Activated naive CD4-positive, alpha-beta T cell treated with anti-CD3 and anti-CD28 coated beads for 36 hours (primary cell): ENCODE measurements around the gene CFAP20. TPM values are rescaled to one million over a fixed set of nuclear protein-coding genes. Genes with fewer than 3 reads are reported as not detected.

Experiments
- CTCF ChIA-PET: fragments of 350-600 bp; sonication (Branson Sonifier 250); formaldehyde crosslinking; loops from one replicate; lab custom pipeline; 2021; ENCODE audit warnings: antibody characterized with exemption; lab: Charles Lee
- DNase-seq: peaks from one replicate; pipeline ENCODE4 v3.0.0-alpha.2; 2020
- H3K27ac Mint-ChIP-seq: one replicate; pipeline ENCODE4 v1.8.0; 2021; ENCODE audit warnings: mild to moderate bottlenecking, mixed read lengths
- H3K27me3 Mint-ChIP-seq: one replicate; pipeline ENCODE4 v1.8.0; 2021; ENCODE audit warnings: low read depth, mixed read lengths
- H3K36me3 Mint-ChIP-seq: one replicate; pipeline ENCODE4 v1.8.0; 2021; ENCODE audit warnings: low read depth, mixed read lengths
- H3K4me1 Mint-ChIP-seq: one replicate; pipeline ENCODE4 v1.8.0; 2021; ENCODE audit warnings: low read depth, mixed read lengths
- H3K4me3 Mint-ChIP-seq: one replicate; pipeline ENCODE4 v1.8.0; 2021; ENCODE audit warnings: mild to moderate bottlenecking, moderate library complexity, mixed read lengths
- H3K9me3 Mint-ChIP-seq: one replicate; pipeline ENCODE4 v1.8.0; 2021; ENCODE audit warnings: mixed read lengths
- intact Hi-C: fragments of 100-400 bp; cut with micrococcal nuclease; formaldehyde crosslinking; loops from one replicate; pipeline ENCODE4 v1.15.1; 2023
- total RNA-seq, 2 experiments: library from RNA; stranded (reverse); gene quantifications; one replicate each; pipeline ENCODE4 v1.2.3, GENCODE V29; 2021

CFAP20 gene
- total RNA-seq, result 10 to 100 TPM; 31.2 to 31.4 TPM

DNA sequence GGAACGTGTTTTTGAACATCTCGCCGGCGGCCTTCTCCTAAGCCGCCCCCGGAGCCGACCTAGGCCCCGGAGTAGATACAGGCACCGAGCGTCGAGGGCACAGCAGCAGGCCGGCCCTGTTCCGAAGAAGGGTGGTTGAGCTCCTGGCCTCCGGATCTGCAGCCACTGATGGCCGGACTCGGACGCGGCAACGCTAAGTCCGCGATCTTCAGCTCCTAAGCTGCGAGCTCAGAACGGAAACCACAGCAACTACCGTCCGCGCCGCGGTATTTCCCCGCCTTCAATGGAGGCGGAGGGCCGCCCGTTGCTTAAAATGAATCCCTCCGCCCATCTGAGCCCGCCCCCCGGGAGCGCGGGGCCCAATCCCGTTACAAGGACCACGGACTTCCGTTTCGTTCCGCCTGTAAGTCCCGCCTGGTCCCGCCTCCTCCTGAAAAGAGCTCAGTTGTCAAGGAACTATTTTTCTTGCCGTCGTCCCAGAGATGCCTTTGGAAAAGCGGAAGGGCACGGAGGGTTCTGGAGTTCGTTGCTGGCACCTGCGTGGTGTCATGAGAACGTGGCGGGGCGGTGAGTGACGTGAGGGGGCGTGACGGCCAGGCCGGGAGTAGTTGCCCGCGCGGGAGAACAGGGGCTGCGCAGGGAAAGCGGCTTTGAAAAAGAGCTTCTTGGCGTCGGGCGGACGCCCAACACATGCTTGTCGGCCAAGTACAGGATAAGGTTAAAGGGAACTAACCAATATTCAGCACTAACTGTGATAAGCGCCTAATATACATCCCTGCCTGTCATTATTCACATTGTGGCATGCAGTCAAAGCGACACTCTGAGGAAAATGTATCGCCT is at the start of gene CFAP20:
Gene CFAP20 (minus strand): TSS at position 285 of the 840 bp plus-strand sequence. CDS start 266 bp downstream, at position 19.
- H3K27ac Mint-ChIP-seq, result peak within 1 kb of the TSS; percentile 91
- DNase-seq, result peak; percentile 98
- no peaks in the 10 kb centered on the region for H3K36me3 Mint-ChIP-seq
- CTCF ChIA-PET, result interaction anchor here (0.6 to 2.0 kb wide), 6 partner anchors 9 to 67 kb away, joined by 3 to 6 read pairs (median 4); no protein-coding TSS in a partner anchor
- peak within 1 kb of the TSS; percentile 96 for H3K4me3 Mint-ChIP-seq
- H3K9me3 Mint-ChIP-seq, result no peaks in the 10 kb centered on the region
- peaks cover 40% of the 10 kb centered on the region for H3K4me1 Mint-ChIP-seq
- intact Hi-C loops, result loop anchor here (1.0 to 10.0 kb wide), 18 partner anchors 48 to 829 kb away; partner anchors contain the start of genes CCDC102A, CIAPIN1, CNOT1 and COQ9
- H3K27me3 Mint-ChIP-seq, result no peaks in the 10 kb centered on the region

DNA sequence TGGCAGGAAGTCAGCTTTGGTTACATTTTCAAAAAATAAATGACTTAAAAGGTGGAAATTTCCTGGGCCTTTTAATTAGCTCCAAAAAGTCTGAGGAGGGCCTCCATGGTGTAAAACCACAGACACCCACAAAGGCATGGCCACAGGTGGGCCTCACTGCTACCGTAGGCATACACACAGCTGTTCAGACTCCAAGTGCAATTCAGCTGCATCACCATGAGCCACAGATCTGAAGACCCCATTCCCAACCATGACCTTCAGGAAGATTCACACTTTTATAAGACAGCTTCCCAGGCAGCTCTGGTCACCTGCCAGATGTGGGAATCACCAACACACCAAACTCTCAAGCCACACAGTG is 48.2 kb upstream of the CFAP20 start:
- peak overlapping the region; percentile 83 for H3K27ac Mint-ChIP-seq
- H3K4me1 Mint-ChIP-seq, result peaks cover 53% of the 10 kb centered on the region
- H3K4me3 Mint-ChIP-seq, result no peak overlapping the region
- CTCF ChIA-PET, result interaction anchor here (0.8 kb wide), 1 partner anchor 20 kb away, joined by 3 read pairs; no protein-coding TSS in a partner anchor
- H3K36me3 Mint-ChIP-seq, result peaks cover 50% of the 10 kb centered on the region
- no peaks in the 10 kb centered on the region for H3K27me3 Mint-ChIP-seq
- intact Hi-C loops, result loop anchor here (1.0 kb wide), 1 partner anchor 48 kb away; the partner anchor contains the start of gene CFAP20
- peak; percentile 44 for DNase-seq
- H3K9me3 Mint-ChIP-seq, result no peaks in the 10 kb centered on the region

DNA sequence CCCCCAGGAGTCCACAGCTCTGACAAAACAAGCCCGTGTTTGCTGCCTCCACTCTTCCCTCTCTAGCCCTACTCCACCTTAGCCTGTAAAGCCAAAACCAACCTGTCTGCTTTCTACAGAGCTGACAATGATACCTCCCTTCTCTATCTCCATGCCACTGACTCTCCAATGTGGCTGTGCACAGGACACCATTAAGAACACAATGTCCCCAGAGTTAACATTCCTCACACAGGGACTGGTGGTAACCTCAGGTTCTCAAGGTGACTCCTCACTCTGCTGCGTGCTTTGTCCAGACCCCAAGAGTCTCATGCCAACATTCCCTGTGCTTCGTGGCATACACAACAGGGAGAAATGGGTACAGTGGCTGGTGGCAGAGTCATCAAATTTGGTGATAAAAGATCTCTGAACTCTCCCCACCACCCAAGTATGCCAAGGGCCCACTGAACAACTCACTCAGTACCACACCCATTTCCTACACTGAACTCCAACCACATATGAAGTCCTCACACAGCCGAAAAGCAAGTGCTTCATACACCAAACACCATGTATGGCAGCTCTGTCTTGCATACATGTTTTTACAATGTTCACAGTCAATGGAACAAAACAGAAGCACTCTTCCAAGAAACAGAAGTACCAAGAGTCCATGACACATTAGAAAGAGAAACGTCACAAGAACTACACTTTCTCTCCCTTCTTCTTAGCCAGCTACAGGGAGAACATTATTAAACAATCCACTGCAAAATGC is 47.6 kb upstream of the CFAP20 start:
- H3K9me3 Mint-ChIP-seq, result no peaks in the 10 kb centered on the region
- no peaks in the 10 kb centered on the region for H3K27me3 Mint-ChIP-seq
- H3K4me1 Mint-ChIP-seq, result peaks cover 50% of the 10 kb centered on the region
- H3K4me3 Mint-ChIP-seq, result no peak overlapping the region
- intact Hi-C loops, result loop anchor here (1.0 kb wide), 1 partner anchor 47 kb away; the partner anchor contains the start of gene CFAP20
- H3K36me3 Mint-ChIP-seq, result peaks cover 50% of the 10 kb centered on the region
- CTCF ChIA-PET, result interaction anchor here (0.8 to 1.3 kb wide), 3 partner anchors 11 to 22 kb away, joined by 3 read pairs; no protein-coding TSS in a partner anchor
- H3K27ac Mint-ChIP-seq, result peak overlapping the region; percentile 83
- peak; percentile 11 for DNase-seq

DNA sequence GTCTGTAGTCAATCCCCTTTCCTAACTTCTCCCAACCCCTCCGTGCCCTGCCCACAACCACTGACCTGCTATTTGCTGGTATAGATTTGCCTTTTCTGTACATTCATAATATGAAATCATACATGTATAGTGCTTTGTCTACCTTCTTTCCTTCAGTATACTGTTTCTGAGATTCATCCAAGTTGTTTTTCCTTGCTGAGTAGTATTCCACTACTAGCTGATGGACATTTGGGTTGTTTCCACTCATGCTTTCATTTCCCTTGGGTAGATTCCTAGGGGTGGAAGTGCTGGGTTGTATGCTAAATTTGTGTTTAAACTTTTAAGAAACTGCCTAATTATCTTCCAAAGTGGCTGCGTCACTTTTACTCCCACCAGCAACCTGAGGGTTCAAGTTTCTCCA is 41.0 kb upstream of the CFAP20 start:
- Mint-ChIP-seq H3K4me1 (peaks cover 9% of the 10 kb centered on the region), H3K4me3 (no peak overlapping the region), H3K36me3 (peaks cover 40% of the 10 kb centered on the region), H3K9me3 (no peaks in the 10 kb centered on the region), H3K27me3 (no peaks in the 10 kb centered on the region), H3K27ac (no peak overlapping the region)
- CTCF ChIA-PET, result interaction anchor here (0.6 kb wide), 1 partner anchor 41 kb away, joined by 3 read pairs; the partner anchor contains the start of gene CFAP20
- intact Hi-C loops, result no loop called here
- DNase-seq, result no peak

DNA sequence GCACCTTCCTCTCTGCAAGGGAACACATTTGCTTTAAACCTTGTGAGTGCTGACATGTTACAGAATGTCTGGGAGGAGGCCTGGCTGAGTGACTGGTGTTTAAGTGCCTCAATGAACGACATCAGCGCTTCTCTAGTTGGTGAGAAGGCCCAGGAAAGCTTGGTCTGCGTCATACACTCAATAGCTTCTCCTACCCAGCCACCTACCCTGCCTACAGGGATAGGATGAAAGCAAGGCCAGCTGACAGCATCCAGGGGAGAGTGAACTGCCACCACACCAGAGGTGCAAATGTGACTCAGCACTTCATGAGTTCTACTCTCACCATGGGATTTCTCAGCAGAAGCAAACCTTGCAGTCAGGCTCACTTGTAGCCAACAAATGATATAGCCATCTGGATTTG is 31.7 kb upstream of the CFAP20 start:
- peak overlapping the region; percentile 54 for H3K27ac Mint-ChIP-seq

DNA sequence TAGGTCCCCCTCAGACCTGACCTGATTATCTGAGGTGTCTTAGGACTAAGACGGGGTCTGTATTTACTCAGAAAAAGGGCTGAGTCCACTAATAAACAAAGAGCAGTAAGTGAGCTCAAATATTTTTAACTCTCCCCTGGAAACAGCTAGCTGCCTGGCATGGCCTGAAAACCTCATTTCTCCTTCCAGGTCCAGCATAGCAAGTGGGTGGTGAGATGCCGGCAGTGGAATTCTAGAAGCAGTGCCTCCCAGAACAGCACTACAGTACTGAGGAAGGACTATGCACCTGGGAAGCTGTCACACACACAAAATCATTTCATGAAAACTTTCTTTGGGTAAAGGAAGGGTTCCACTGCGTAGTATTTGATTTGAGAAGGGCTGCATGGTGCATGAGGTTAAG is 29.5 kb upstream of the CFAP20 start:
- DNase-seq, result no peak
- no peak overlapping the region for H3K27ac Mint-ChIP-seq
- no peak overlapping the region for H3K4me3 Mint-ChIP-seq
- CTCF ChIA-PET, result no interaction called here
- H3K27me3 Mint-ChIP-seq, result no peaks in the 10 kb centered on the region
- no peaks in the 10 kb centered on the region for H3K9me3 Mint-ChIP-seq
- H3K36me3 Mint-ChIP-seq, result peaks cover 15% of the 10 kb centered on the region
- peaks cover 2% of the 10 kb centered on the region for H3K4me1 Mint-ChIP-seq
- intact Hi-C loops, result no loop called here

More for the DNA sequence above, 31.7 kb upstream of the CFAP20 start:
- Mint-ChIP-seq H3K36me3 (peaks cover 18% of the 10 kb centered on the region), H3K9me3 (no peaks in the 10 kb centered on the region), H3K4me3 (no peak overlapping the region), H3K4me1 (peaks cover 1% of the 10 kb centered on the region), H3K27me3 (no peaks in the 10 kb centered on the region)
- peak; percentile 15 for DNase-seq
- CTCF ChIA-PET, result interaction anchor here (0.6 kb wide), 1 partner anchor 447 kb away, joined by 3 read pairs; no protein-coding TSS in a partner anchor
- intact Hi-C loops, result no loop called here

DNA sequence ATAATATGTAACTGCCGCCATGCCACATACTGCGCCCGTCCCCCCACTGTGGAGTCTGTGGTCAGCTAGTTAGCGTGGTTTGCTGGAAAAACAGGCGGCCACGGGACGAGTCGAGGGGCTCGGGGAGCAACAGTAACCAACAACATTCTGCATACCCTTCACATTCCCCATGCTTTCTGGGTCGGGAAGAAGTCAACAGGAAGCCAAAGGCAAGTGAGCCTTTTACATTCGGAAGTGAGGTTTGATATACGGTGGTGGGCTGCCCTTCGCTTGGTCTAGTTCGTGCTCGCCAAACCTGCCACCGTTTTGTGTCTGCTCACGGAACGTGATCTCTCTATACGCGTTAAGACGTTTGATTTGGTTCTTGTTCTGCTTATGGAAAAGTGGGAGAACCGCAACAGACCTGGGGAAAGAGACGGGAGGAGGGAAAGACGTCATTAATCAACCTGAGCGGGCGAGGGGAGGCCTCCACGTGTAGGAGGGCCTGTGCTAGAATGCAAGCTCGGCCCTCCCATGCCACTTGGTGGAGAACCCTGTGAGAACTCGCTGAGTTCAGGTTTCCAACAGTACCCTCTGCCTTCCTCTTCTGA is 28.9 kb upstream of the CFAP20 start:
- DNase-seq, result no peak
- intact Hi-C loops, result no loop called here
- CTCF ChIA-PET, result interaction anchor here (0.6 kb wide), 1 partner anchor 150 kb away, joined by 6 read pairs; no protein-coding TSS in a partner anchor
- Mint-ChIP-seq H3K27ac (no peak overlapping the region), H3K4me1 (peaks cover 2% of the 10 kb centered on the region), H3K27me3 (no peaks in the 10 kb centered on the region), H3K4me3 (no peak overlapping the region), H3K9me3 (no peaks in the 10 kb centered on the region), H3K36me3 (peaks cover 12% of the 10 kb centered on the region)

DNA sequence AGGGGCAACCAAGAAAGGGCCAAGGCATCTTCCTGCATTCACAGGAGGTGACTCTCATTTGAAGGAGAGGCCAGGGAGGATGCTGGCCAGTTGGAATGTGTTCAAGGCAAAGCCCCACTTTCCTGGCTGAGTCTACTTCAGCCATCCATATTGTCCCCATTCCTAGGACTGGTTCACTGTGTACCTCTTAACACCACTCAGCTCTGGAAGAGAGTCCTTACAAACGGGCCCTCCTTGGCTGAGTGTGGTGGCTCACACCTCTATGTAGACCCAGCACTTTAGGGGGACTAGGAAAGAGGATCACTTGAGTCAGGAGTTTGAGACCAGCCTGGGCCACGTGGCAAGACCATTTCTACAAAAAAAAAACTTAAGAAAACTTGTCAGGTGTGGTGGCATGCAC is 28.1 kb upstream of the CFAP20 start:
- DNase-seq, result no peak
- Mint-ChIP-seq H3K36me3 (peaks cover 7% of the 10 kb centered on the region), H3K9me3 (no peaks in the 10 kb centered on the region), H3K27ac (no peak overlapping the region), H3K27me3 (no peaks in the 10 kb centered on the region), H3K4me1 (peaks cover 2% of the 10 kb centered on the region), H3K4me3 (no peak overlapping the region)
- CTCF ChIA-PET, result interaction anchor here (0.6 kb wide), 1 partner anchor 150 kb away, joined by 6 read pairs; no protein-coding TSS in a partner anchor
- intact Hi-C loops, result no loop called here

DNA sequence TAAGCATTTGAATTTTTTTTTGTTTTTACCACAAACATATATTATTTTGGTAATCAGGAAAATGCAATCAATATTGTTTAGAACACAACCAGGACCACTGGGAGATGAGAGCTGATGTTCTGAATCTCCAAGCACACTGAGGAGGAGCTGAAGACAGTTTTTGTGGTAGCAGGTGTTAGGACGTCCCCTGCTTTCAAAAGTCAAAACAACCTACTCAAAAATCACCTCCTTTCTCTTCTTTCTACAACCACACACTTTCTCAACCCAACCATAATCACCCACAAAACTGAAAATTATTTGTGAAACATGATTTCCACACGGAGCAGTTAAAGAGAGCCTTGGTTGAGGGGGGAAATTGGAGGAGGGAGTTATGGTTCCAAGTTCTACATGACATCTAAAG is 26.7 kb upstream of the CFAP20 start:
- peaks cover 7% of the 10 kb centered on the region for H3K36me3 Mint-ChIP-seq
- H3K27ac Mint-ChIP-seq, result no peak overlapping the region
- no peaks in the 10 kb centered on the region for H3K27me3 Mint-ChIP-seq
- no peak for DNase-seq
- H3K4me3 Mint-ChIP-seq, result no peak overlapping the region
- CTCF ChIA-PET, result no interaction called here
- H3K4me1 Mint-ChIP-seq, result peaks cover 2% of the 10 kb centered on the region
- intact Hi-C loops, result no loop called here
- H3K9me3 Mint-ChIP-seq, result no peaks in the 10 kb centered on the region

DNA sequence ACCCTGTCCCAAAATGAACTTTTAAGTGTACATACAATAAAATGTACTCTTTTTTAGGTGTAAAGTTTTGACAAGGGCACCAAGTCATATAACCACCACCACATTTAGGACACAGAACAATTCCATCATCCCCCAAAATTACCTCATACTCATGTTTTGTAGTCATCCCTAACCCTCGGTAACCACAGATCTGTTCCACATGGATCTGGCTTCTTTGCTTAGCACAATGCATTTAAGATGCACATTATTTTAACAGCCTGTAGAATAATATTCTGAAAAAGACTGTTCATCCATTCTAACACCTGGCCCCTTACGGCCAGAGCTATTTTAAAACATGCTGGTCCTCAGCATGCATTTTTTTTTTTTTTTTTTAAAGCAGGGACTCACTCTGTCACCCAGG is 25.2 kb upstream of the CFAP20 start:
- intact Hi-C loops, result no loop called here
- H3K4me1 Mint-ChIP-seq, result peaks cover 2% of the 10 kb centered on the region
- H3K36me3 Mint-ChIP-seq, result peaks cover 7% of the 10 kb centered on the region
- H3K27ac Mint-ChIP-seq, result no peak overlapping the region
- H3K27me3 Mint-ChIP-seq, result no peaks in the 10 kb centered on the region
- CTCF ChIA-PET, result interaction anchor here (0.5 kb wide), 1 partner anchor 299 kb away, joined by 3 read pairs; no protein-coding TSS in a partner anchor
- DNase-seq, result no peak
- no peak overlapping the region for H3K4me3 Mint-ChIP-seq
- no peaks in the 10 kb centered on the region for H3K9me3 Mint-ChIP-seq

DNA sequence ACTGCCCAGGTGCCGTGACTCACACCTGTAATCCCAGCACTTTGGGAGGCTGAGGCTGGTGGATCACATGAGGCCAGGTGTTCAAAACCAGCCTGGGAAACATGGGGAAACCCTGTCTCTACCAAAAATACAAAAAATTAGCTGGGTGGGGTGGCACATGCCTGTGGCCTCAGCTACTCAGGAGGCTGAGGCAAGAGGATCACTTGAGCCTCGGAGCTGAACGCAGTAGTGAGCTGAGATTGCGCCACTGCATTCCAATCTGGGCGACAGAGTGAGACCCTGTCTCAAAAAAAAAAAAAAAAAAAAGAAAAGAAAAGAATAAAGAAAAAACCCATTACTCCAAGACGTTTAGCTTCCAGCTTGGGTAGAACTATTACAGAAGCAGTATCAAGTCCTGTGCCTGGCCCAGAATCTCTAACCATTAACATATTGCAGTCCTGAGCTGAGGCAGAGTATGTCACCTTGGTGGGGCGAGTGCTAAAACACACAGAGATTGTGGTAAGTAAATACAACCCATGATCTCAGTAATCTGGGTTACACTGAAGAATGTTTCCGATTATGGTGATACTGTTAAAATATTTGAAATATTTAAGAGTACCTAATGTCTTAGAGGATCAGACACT is 23.2 kb upstream of the CFAP20 start:
- H3K27ac Mint-ChIP-seq, result no peak overlapping the region
- CTCF ChIA-PET, result interaction anchor here (0.7 kb wide), 2 partner anchors 34 to 124 kb away, joined by 3 read pairs; no protein-coding TSS in a partner anchor
- intact Hi-C loops, result no loop called here

More for the DNA sequence above, 23.2 kb upstream of the CFAP20 start:
- no peak overlapping the region for H3K4me3 Mint-ChIP-seq
- no peaks in the 10 kb centered on the region for H3K27me3 Mint-ChIP-seq
- DNase-seq, result no peak
- no peaks in the 10 kb centered on the region for H3K9me3 Mint-ChIP-seq
- no peaks in the 10 kb centered on the region for H3K36me3 Mint-ChIP-seq
- peaks cover 2% of the 10 kb centered on the region for H3K4me1 Mint-ChIP-seq
